Measurements from ENCODE around the gene DMD.

DNA sequence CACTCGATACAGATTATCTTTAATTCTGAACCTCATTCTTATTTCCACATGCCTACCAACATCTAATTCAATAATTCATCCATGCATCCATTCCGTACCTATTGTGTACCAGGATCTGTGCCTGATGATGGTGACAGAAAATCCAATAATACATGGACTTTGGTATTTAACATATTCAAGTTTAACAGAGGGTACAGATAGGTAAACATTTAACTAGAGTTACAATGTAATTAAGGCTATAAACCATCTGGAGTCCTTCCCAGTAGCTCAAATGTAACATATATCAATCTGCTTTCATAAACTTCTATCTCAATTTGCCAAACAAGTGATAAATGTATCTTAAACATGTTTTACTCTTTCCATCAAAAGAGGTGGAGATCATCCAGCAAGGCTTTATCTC lies 1578.0 kb downstream of the DMD start:
- no peak for TF ChIP-seq TAF1 (IDR thresholded peaks at IDR 0.05; ENCODE audit: borderline replicate concordance, insufficient read depth, low read length)
- TF ChIP-seq, protein P1, sequence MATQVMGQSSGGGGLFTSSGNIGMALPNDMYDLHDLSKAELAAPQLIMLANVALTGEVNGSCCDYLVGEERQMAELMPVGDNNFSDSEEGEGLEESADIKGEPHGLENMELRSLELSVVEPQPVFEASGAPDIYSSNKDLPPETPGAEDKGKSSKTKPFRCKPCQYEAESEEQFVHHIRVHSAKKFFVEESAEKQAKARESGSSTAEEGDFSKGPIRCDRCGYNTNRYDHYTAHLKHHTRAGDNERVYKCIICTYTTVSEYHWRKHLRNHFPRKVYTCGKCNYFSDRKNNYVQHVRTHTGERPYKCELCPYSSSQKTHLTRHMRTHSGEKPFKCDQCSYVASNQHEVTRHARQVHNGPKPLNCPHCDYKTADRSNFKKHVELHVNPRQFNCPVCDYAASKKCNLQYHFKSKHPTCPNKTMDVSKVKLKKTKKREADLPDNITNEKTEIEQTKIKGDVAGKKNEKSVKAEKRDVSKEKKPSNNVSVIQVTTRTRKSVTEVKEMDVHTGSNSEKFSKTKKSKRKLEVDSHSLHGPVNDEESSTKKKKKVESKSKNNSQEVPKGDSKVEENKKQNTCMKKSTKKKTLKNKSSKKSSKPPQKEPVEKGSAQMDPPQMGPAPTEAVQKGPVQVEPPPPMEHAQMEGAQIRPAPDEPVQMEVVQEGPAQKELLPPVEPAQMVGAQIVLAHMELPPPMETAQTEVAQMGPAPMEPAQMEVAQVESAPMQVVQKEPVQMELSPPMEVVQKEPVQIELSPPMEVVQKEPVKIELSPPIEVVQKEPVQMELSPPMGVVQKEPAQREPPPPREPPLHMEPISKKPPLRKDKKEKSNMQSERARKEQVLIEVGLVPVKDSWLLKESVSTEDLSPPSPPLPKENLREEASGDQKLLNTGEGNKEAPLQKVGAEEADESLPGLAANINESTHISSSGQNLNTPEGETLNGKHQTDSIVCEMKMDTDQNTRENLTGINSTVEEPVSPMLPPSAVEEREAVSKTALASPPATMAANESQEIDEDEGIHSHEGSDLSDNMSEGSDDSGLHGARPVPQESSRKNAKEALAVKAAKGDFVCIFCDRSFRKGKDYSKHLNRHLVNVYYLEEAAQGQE (IDR thresholded peaks at IDR 0.05; ENCODE audit: insufficient read depth in 1 of 2, low read depth in 2 of 2, low read length in 2 of 2) = no peak
- TF ChIP-seq FOXP2 (optimal IDR thresholded peaks at IDR 0.05; ENCODE audit: borderline replicate concordance, extremely low read depth, extremely low read length, insufficient read depth) = no peak
